H1 (cell line): ENCODE results near the gene SMIM8. TPM values are rescaled to one million over a fixed set of nuclear protein-coding genes. Genes with fewer than 3 reads are reported as not detected.

Experiments
- CTCF ChIA-PET: fragments of 300-600 bp; sonication (Branson Sonifier 250); formaldehyde crosslinking; loops from one replicate; lab custom pipeline; 2021; ENCODE audit not compliant: partially characterized antibody; lab: Charles Lee
- POLR2A ChIA-PET: fragments of 300-600 bp; sonication (Branson Sonifier 250); formaldehyde crosslinking; loops from one replicate; lab custom pipeline; 2021; ENCODE audit warnings: inconsistent platforms; ENCODE audit not compliant: partially characterized antibody; lab: Charles Lee
- DNase-seq, 2 experiments: peaks; one replicate each; pipeline versions ENCODE4 v3.0.0 to v3.0.0-alpha.2; 2010 to 2022; ENCODE audit warnings: low spot score in 2 of 2, low read depth in 1 of 2, mixed read lengths in 1 of 2
- FAIRE-seq: peaks from 2 replicates; lab custom pipeline; 2011; peaks lifted over from hg19 to GRCh38; lab: Jason Lieb, UNC
- H2AFZ ChIP-seq: 2 replicates; pipeline ENCODE4 v1.8.1; 2012; ENCODE audit warnings: low read length, inconsistent platforms
- H2AK5ac ChIP-seq: 2 replicates; pipeline ENCODE4 v1.6.1; 2013; ENCODE audit warnings: low read depth, low read length
- H2BK120ac ChIP-seq: replicated peaks from 2 replicates; pipeline ENCODE3; 2013; ENCODE audit warnings: low read depth, low read length, inconsistent platforms
- H2BK12ac ChIP-seq: 2 replicates; pipeline ENCODE4 v1.6.1; 2013; ENCODE audit warnings: low read depth, low read length
- H2BK15ac ChIP-seq: 2 replicates; pipeline ENCODE4 v1.6.1; 2013; ENCODE audit warnings: low read length
- H2BK20ac ChIP-seq: 2 replicates; pipeline ENCODE4 v1.6.1; 2013; ENCODE audit warnings: low read length
- H2BK5ac ChIP-seq: 2 replicates; pipeline ENCODE4 v1.6.1; 2013; ENCODE audit warnings: low read depth, low read length
- H3K14ac ChIP-seq: 2 replicates; pipeline ENCODE4 v1.6.1; 2013; ENCODE audit warnings: inconsistent platforms; ENCODE audit not compliant: insufficient read length
- H3K18ac ChIP-seq: 2 replicates; pipeline ENCODE4 v1.6.1; 2013; ENCODE audit warnings: low read length; ENCODE audit errors: extremely low read depth
- H3K23ac ChIP-seq: 2 replicates; pipeline ENCODE4 v1.6.1; 2013; ENCODE audit warnings: inconsistent platforms; ENCODE audit not compliant: insufficient read length
- H3K23me2 ChIP-seq: 2 replicates; pipeline ENCODE4 v1.6.1; 2013; ENCODE audit warnings: low read depth, low read length
- H3K27ac ChIP-seq: 2 replicates; pipeline ENCODE4 v1.6.1; 2011; ENCODE audit warnings: low read depth, low read length, inconsistent platforms
- H3K27me3 ChIP-seq, 4 experiments: replicated peaks in 1 of 4; 1 replicate in 1 of 4; 2 replicates in 3 of 4; pipeline versions ENCODE4 v1.6.1 to v1.8.1; 2011 to 2013; ENCODE audit warnings: low read length in 3 of 4, mild to moderate bottlenecking in 3 of 4, inconsistent platforms in 2 of 4, mixed read lengths in 2 of 4, moderate library complexity in 1 of 4; ENCODE audit not compliant: control insufficient read depth in 3 of 4, insufficient read depth in 3 of 4; ENCODE audit errors: extremely low read depth in 1 of 4
- H3K36me3 ChIP-seq, 4 experiments: 2 replicates each; pipeline versions ENCODE4 v1.6.1 to v1.8.1; 2011 to 2013; ENCODE audit warnings: mild to moderate bottlenecking in 4 of 4, low read length in 3 of 4, moderate library complexity in 2 of 4, control low read depth in 1 of 4, inconsistent platforms in 1 of 4; ENCODE audit not compliant: insufficient read depth in 4 of 4, control insufficient read depth in 2 of 4
- H3K4ac ChIP-seq: replicated peaks from 2 replicates; pipeline ENCODE3; 2013; ENCODE audit warnings: low read length, low read depth, mixed read lengths, inconsistent platforms; ENCODE audit not compliant: insufficient read length
- H3K4me1 ChIP-seq, 4 experiments: replicated peaks in 1 of 4; 1 replicate in 1 of 4; 2 replicates in 3 of 4; pipeline versions ENCODE4 v1.6.1 to v1.8.1; 2011 to 2013; ENCODE audit warnings: low read length in 3 of 4, inconsistent platforms in 2 of 4, mixed read lengths in 1 of 4; ENCODE audit not compliant: insufficient read depth in 4 of 4, control insufficient read depth in 3 of 4
- H3K4me2 ChIP-seq, 2 experiments: 2 replicates each; pipeline versions ENCODE4 v1.6.1 to v1.8.1; 2011 to 2013; ENCODE audit warnings: low read depth in 2 of 2, low read length in 2 of 2, control low read depth in 1 of 2, inconsistent platforms in 1 of 2, mild to moderate bottlenecking in 1 of 2; ENCODE audit not compliant: insufficient read depth in 1 of 2
- H3K4me3 ChIP-seq, 4 experiments: fragments of 200-600, 300-600 bp in 1 of 4; sonication (generic), shearing (Covaris generic), sonication (Bioruptor Twin) in 1 of 4; 2 replicates each; pipeline versions ENCODE4 v1.5.1 to v1.8.1; 2011 to 2016; ENCODE audit warnings: low read length in 4 of 4, low read depth in 3 of 4, control low read depth in 2 of 4, inconsistent platforms in 2 of 4, mild to moderate bottlenecking in 2 of 4, mixed read lengths in 1 of 4, moderate library complexity in 1 of 4; ENCODE audit not compliant: insufficient read depth in 2 of 4; ENCODE audit errors: extremely low read depth in 1 of 4
- H3K56ac ChIP-seq: replicated peaks from 2 replicates; pipeline ENCODE3; 2013; ENCODE audit warnings: low read depth, mild to moderate bottlenecking, mixed read lengths, low read length, inconsistent platforms; ENCODE audit not compliant: insufficient read length
- H3K79me1 ChIP-seq: 2 replicates; pipeline ENCODE4 v1.6.1; 2013; ENCODE audit warnings: low read depth, low read length, control low read depth
- H3K79me2 ChIP-seq, 2 experiments: 2 replicates each; pipeline versions ENCODE4 v1.6.1 to v1.8.1; 2012 to 2013; ENCODE audit warnings: low read length in 2 of 2, mild to moderate bottlenecking in 2 of 2, inconsistent platforms in 1 of 2; ENCODE audit not compliant: insufficient read depth in 2 of 2, control insufficient read depth in 1 of 2
- H3K9ac ChIP-seq, 4 experiments: replicated peaks in 1 of 4; 1 replicate in 1 of 4; 2 replicates in 3 of 4; pipeline versions ENCODE4 v1.6.1 to v1.8.1; 2011 to 2013; ENCODE audit warnings: low read depth in 3 of 4, low read length in 3 of 4, control low read depth in 2 of 4, mild to moderate bottlenecking in 2 of 4, moderate library complexity in 2 of 4, inconsistent platforms in 1 of 4; ENCODE audit errors: extremely low read depth in 1 of 4
- H3K9me3 ChIP-seq, 2 experiments: 2 replicates each; pipeline versions ENCODE4 v1.6.1 to v1.8.1; 2012 to 2013; ENCODE audit warnings: mild to moderate bottlenecking in 2 of 2, moderate library complexity in 2 of 2, control low read depth in 1 of 2, inconsistent platforms in 1 of 2, low read depth in 1 of 2, low read length in 1 of 2, mixed read lengths in 1 of 2; ENCODE audit not compliant: insufficient read depth in 2 of 2
- H4K20me1 ChIP-seq, 2 experiments: replicated peaks in 1 of 2; 2 replicates each; pipeline versions ENCODE3 to v1.8.1; 2011 to 2013; ENCODE audit warnings: inconsistent platforms in 2 of 2, low read length in 2 of 2, mild to moderate bottlenecking in 1 of 2; ENCODE audit not compliant: insufficient read depth in 2 of 2, control insufficient read depth in 1 of 2
- H4K5ac ChIP-seq: 2 replicates; pipeline ENCODE4 v1.6.1; 2013; ENCODE audit warnings: low read length, low read depth, mixed read lengths, inconsistent platforms; ENCODE audit not compliant: insufficient read length
- H4K8ac ChIP-seq: 2 replicates; pipeline ENCODE4 v1.8.0; 2013; ENCODE audit warnings: mild to moderate bottlenecking, moderate library complexity, low read length, inconsistent platforms; ENCODE audit not compliant: insufficient read depth; ENCODE audit errors: extremely low read depth
- H4K91ac ChIP-seq: replicated peaks from 2 replicates; pipeline ENCODE3; 2013; ENCODE audit warnings: low read length, mixed read lengths, inconsistent platforms; ENCODE audit not compliant: insufficient read length
- CHD1 ChIP-seq: IDR thresholded peaks from 2 replicates; pipeline ENCODE4 v1.6.1; 2012; ENCODE audit warnings: low read depth, low read length, improper control_type of control experiment
- HDAC6 ChIP-seq: IDR thresholded peaks from one replicate; pipeline ENCODE4 v1.7.1; 2012; ENCODE audit warnings: low read depth, mild to moderate bottlenecking, inconsistent platforms, low read length, moderate library complexity
- JUN ChIP-seq: IDR thresholded peaks from 2 replicates; pipeline ENCODE4 v1.6.1; 2011; ENCODE audit warnings: low read depth, mild to moderate bottlenecking, improper control_type of control experiment, low read length
- POLR2AphosphoS5 ChIP-seq: IDR thresholded peaks from 2 replicates; pipeline ENCODE4 v1.6.1; 2011; ENCODE audit warnings: low read depth, low read length
- RXRA ChIP-seq: IDR thresholded peaks from 2 replicates; pipeline ENCODE4 v1.6.1; 2011; ENCODE audit warnings: low read depth, mild to moderate bottlenecking, low read length, moderate library complexity; ENCODE audit not compliant: insufficient read depth
- SRF ChIP-seq: IDR thresholded peaks from 2 replicates; pipeline ENCODE4 v1.6.1; 2011; ENCODE audit warnings: mild to moderate bottlenecking, low read depth, low read length, moderate library complexity
- TCF12 ChIP-seq: IDR thresholded peaks from 2 replicates; pipeline ENCODE4 v1.6.1; 2011; ENCODE audit warnings: low read depth, mild to moderate bottlenecking, low read length
- WGBS, 2 experiments: shearing (Covaris generic) in 1 of 2; methylation state at CpG; one replicate each; pipeline versions ENCODE4 v1.1.6 to v1.1.7; 2013 to 2015; ENCODE audit warnings: low lambda C conversion rate in 2 of 2, mixed read lengths in 2 of 2, inconsistent platforms in 1 of 2, low coverage in 1 of 2, missing lambda C conversion rate in 1 of 2; ENCODE audit not compliant: insufficient replicate concordance in 2 of 2, insufficient coverage in 1 of 2, insufficient read length in 1 of 2; ENCODE audit errors: extremely low coverage in 1 of 2, missing lambda C conversion rate in 1 of 2; 5-methylcytosine and 5-hydroxymethylcytosine counted together
- polyA plus RNA-seq, 7 experiments: library from polyadenylated mRNA; depleted of rRNA in 3 of 7; stranded (reverse) in 5 of 7; unstranded in 2 of 7; fragments of >200 nt in 5 of 7; fragments of 200-250 nt in 2 of 7; gene quantifications; 1 replicate in 5 of 7; 2 replicates in 1 of 7; 4 replicates in 1 of 7; pipeline versions ENCODE4 v1.2.1 to v1.2.3, GENCODE V29; 2011 to 2013; ENCODE audit warnings: missing spikeins in 2 of 7, mixed read lengths in 2 of 7
- total RNA-seq: library from RNA; stranded (reverse); fragmentation: NEBNext Ultra II Directional; extraction: Animal tissue kit (Norgen Biotek cat#: 25700); gene quantifications from 2 replicates; pipeline ENCODE4 v1.2.1, GENCODE V29; 2021

The SMIM8 gene
- total and polyA plus RNA-seq, 2 of the 8 experiments (the other 6 are each of a cell fraction or from before 2014, with no cell fraction given), result 3.0 to 10.7 TPM

GRCh38 chr6:87283461-87283860, 38.9 kb upstream of the SMIM8 start:
- TF ChIP-seq JUN (no peak), TCF12 (no peak), CHD1 (no peak), HDAC6 (no peak), POLR2AphosphoS5 (no peak), SRF (no peak), RXRA (no peak)
- no peaks in the 10 kb centered on the region for H3K4me1 ChIP-seq
- CTCF ChIA-PET, result interaction anchor here (1.3 kb wide), 1 partner anchor 110 kb away, joined by 4 read pairs; no protein-coding TSS in a partner anchor

More at GRCh38 chr6:87283461-87283860, 38.9 kb upstream of the SMIM8 start:
- DNase-seq (no peak), FAIRE-seq (no peak)
- Histone ChIP-seq H3K27me3 (no peaks in the 10 kb centered on the region), H3K79me2 (no peaks in the 10 kb centered on the region), H2BK120ac (no peak overlapping the region), H4K5ac (no peak overlapping the region), H3K4me3 (no peak overlapping the region), H3K23ac (no peak overlapping the region), H3K9me3 (no peaks in the 10 kb centered on the region), H3K36me3 (no peaks in the 10 kb centered on the region), H2BK15ac (no peak overlapping the region), H2AFZ (no peak overlapping the region), H4K20me1 (no peaks in the 10 kb centered on the region), H2BK12ac (no peak overlapping the region), H2AK5ac (no peak overlapping the region), H3K18ac (no peak overlapping the region), H2BK5ac (no peak overlapping the region), H4K8ac (no peak overlapping the region), H3K23me2 (no peaks in the 10 kb centered on the region; the same call in 1 of the 2 replicates), H3K4ac (no peak overlapping the region), H3K79me1 (no peaks in the 10 kb centered on the region), H3K27ac (no peak overlapping the region), H4K91ac (no peak overlapping the region), H3K9ac (no peak overlapping the region), H2BK20ac (no peak overlapping the region), H3K4me2 (no peak overlapping the region), H3K56ac (no peak overlapping the region), H3K14ac (no peak overlapping the region)
- POLR2A ChIA-PET, result interaction anchor here (1.1 kb wide), 1 partner anchor 10 kb away, joined by 3 read pairs; no protein-coding TSS in a partner anchor
- WGBS, 2 experiments, result 88% methylated on average over 3 of the region's 3 CpGs; no CpG with 5 or more reads in 1 of the 2 experiments
